ENCODE data around the gene TDRD1. TPM values are rescaled to one million over a fixed set of nuclear protein-coding genes. Genes with fewer than 3 reads are reported as not detected.

TDRD1 gene
- total RNA-seq, 1 donor from 2014 or later = 2.1 TPM

DNA sequence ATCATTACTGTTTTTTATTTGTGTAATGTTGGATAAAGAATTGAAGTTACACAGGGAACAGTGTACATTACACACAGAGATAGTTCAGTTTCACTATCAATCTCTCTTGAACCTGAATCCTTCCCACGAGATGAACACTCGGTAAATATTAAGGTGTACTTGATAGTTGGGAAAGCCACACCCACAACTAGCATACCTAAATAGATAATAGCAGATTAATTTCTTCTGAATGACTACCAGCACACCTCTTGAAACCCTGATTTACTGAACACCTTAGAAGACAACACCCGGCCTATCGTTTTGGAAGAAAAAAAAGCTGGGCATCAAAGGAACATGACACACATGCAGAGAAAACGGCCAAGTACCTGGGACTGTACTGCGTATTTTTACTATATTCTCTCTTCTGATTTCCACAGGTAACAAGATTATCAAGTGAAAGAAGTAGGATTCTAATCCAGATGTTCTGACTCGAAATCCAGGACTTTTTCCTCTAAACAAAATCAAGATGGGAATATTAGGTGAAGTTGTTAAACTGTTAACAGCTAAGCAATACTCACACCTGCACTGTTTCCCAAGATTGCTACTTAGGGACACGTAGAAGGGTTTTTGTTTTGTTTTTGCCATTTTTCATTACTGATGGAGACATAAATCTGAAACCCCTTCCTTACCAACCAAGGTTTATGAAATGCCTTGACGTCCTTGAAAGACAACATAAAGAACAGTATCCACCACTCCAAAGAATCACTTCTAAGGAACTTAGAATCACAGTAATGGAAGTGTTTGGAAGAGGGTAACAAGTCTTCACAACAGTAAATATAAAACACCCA is 6.2 kb upstream of the TDRD1 start:
- TF ChIP-seq, protein P1, sequence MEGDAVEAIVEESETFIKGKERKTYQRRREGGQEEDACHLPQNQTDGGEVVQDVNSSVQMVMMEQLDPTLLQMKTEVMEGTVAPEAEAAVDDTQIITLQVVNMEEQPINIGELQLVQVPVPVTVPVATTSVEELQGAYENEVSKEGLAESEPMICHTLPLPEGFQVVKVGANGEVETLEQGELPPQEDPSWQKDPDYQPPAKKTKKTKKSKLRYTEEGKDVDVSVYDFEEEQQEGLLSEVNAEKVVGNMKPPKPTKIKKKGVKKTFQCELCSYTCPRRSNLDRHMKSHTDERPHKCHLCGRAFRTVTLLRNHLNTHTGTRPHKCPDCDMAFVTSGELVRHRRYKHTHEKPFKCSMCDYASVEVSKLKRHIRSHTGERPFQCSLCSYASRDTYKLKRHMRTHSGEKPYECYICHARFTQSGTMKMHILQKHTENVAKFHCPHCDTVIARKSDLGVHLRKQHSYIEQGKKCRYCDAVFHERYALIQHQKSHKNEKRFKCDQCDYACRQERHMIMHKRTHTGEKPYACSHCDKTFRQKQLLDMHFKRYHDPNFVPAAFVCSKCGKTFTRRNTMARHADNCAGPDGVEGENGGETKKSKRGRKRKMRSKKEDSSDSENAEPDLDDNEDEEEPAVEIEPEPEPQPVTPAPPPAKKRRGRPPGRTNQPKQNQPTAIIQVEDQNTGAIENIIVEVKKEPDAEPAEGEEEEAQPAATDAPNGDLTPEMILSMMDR (IDR thresholded peaks at IDR 0.05; ENCODE audit: insufficient read depth, low read length, severe bottlenecking) = no peak
- Histone ChIP-seq H3K36me3 (ENCODE audit: control insufficient read depth, insufficient read depth, low read length) (no peaks in the 10 kb centered on the region), H3K27me3 (ENCODE audit: control insufficient read depth, insufficient read depth, low read length) (no peaks in the 10 kb centered on the region), H3K4me3 (ENCODE audit: low read depth, low read length) (peak overlapping the region; percentile 97)
- DNase-seq (ENCODE audit: low read depth) (peak; percentile 51), FAIRE-seq (no peak)

DNA sequence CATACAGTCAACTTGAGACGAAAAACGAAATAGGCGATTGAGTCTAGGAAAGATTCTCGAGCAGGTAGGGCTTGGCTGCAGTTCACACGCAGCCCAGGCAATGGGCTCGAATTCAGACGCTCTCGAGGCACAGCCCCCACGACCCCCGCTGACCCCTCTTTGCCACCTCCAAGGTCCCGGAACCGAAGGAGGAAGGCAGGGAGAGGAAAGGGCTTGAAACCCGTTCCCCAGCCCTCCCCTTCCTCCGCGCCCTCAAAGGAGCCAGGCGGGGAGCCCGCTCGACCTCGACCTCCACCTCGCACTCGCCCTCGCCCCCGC is 5.6 kb upstream of the TDRD1 start:
- FAIRE-seq (no peak), DNase-seq (ENCODE audit: low read depth) (no peak)
- H3K27me3 ChIP-seq (ENCODE audit: control insufficient read depth, insufficient read depth, low read length) = no peaks in the 10 kb centered on the region
- peak overlapping the region; percentile 97 for H3K4me3 ChIP-seq (ENCODE audit: low read depth, low read length)
- no peaks in the 10 kb centered on the region for H3K36me3 ChIP-seq (ENCODE audit: control insufficient read depth, insufficient read depth, low read length)
- TF ChIP-seq, protein P1 (IDR thresholded peaks at IDR 0.05; ENCODE audit: insufficient read depth, low read length, severe bottlenecking) = no peak

DNA sequence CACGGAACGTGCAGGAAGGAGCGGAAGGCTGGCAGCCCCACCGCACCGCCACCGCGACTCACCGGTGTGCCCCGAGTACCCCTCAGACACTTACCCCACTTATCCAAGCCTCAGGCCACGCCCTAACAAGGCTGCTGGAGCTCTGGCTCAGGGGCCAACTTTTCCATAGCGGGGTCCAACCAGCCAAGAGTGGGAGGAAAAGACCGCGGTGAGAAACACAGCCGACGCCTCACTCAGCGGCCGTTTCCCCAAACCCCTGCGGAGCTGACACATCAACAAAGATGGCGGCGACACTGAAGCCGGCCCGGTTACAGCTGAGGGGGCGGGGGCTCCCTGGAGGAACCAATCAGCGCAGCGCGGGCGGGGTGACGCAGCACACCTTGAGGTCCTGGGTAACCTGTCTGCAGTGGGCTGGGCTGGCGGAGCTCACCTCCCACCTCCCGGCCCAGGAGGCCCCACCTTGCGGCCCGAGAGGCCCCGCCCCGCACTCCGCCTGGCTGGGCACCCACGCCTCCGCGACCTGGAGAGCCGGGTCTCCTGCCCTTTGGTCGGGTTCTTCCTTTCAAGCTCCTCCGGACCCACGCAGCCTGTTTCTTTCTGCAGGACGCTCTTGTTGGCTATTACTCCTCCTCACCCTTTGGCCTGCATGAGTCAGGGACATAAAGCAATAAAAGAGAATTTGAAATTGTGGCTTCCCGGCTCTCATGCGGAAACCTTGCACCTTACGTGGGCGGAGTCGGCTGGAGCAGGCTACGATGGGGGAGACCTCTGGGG is 5.0 kb upstream of the TDRD1 start, which contains the start of gene CCDC186:
Gene CCDC186, minus strand, starts transcription at position 283 of the 774 bp plus-strand sequence. CDS start 10,935 bp downstream, outside the sequence.
- FAIRE-seq = peak; percentile 40
- Histone ChIP-seq H3K27me3 (ENCODE audit: control insufficient read depth, insufficient read depth, low read length) (no peaks in the 10 kb centered on the region), H3K36me3 (ENCODE audit: control insufficient read depth, insufficient read depth, low read length) (no peaks in the 10 kb centered on the region)

DNA sequence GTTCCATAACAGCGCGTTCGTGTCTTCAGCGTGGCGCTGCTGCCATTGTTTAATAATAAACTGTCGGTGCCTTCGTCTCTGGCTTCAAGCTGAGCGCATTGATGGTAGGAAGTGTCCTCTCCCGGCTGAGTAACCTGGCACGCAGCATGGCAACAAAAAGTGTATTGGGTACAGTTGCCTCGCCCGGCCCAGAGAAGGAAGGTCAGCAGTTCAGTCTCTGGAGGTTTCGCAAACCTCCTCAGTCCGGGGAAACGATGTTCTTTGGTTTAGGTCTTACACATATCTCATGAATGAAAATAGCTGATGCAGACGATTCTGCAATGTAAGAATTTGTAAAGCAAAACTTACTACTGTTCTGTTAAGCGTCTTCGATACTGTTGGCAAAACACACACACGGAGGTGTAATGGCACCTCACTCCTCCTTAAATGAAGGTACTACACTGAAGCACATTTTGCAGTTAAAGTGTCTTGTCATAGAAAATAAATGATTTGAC is 4.4 kb upstream of the TDRD1 start:
- peak overlapping the region; percentile 97 for H3K4me3 ChIP-seq (ENCODE audit: low read depth, low read length)
- H3K36me3 ChIP-seq (ENCODE audit: control insufficient read depth, insufficient read depth, low read length) = no peaks in the 10 kb centered on the region
- H3K27me3 ChIP-seq (ENCODE audit: control insufficient read depth, insufficient read depth, low read length) = no peaks in the 10 kb centered on the region
- TF ChIP-seq, protein P1 (IDR thresholded peaks at IDR 0.05; ENCODE audit: insufficient read depth, low read length, severe bottlenecking) = no peak
- FAIRE-seq (no peak), DNase-seq (ENCODE audit: low read depth) (peak; percentile 80)

More for the DNA sequence above, 5.0 kb upstream of the TDRD1 start, which contains the start of gene CCDC186:
- H3K4me3 ChIP-seq (ENCODE audit: low read depth, low read length) = peak within 1 kb of the TSS; percentile 97
- TF ChIP-seq, protein P1 (IDR thresholded peaks at IDR 0.05; ENCODE audit: insufficient read depth, low read length, severe bottlenecking) = no peak
- DNase-seq (ENCODE audit: low read depth) = peak; percentile 94

DNA sequence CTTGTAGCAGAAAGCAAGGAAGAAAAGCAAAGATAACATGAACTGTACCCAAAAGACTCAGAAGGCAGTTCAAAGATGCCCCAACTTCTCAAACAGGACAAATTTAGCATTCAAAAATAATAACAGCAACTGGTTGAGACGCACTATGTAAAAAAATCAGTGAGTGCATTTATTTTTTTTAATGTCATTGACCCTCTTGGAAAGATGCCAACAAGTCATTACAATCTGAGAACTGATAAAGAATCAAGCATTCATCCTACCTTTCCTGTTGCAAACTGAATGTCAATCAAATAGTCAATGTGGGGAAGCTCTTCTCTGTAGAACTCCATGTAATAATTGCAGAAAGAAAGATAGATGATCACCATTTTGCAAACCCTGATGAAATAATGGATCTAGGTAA is 3.5 kb upstream of the TDRD1 start:
- H3K36me3 ChIP-seq (ENCODE audit: control insufficient read depth, insufficient read depth, low read length) = no peaks in the 10 kb centered on the region
- FAIRE-seq = no peak
- no peak overlapping the region for H3K4me3 ChIP-seq (ENCODE audit: low read depth, low read length)
- H3K27me3 ChIP-seq (ENCODE audit: control insufficient read depth, insufficient read depth, low read length) = no peaks in the 10 kb centered on the region
- no peak for DNase-seq (ENCODE audit: low read depth)
- TF ChIP-seq, protein P1 (IDR thresholded peaks at IDR 0.05; ENCODE audit: insufficient read depth, low read length, severe bottlenecking) = no peak
